B cell (primary cell): Measurements from ENCODE around the gene PAPLN.

Experiments
- EZH2 ChIP-seq: IDR thresholded peaks from 2 replicates; pipeline ENCODE4 v1.6.1; 2012; ENCODE audit warnings: borderline replicate concordance, low read depth, mild to moderate bottlenecking, moderate library complexity, low read length; ENCODE audit not compliant: insufficient read depth, poor library complexity, severe bottlenecking
- TF ChIP-seq, protein P1 (sequence below): fragments of 200-600 bp; IDR thresholded peaks from one replicate; pipeline ENCODE4 v1.8.0; 2022; ENCODE audit warnings: antibody characterized with exemption, mild to moderate bottlenecking

DNA sequence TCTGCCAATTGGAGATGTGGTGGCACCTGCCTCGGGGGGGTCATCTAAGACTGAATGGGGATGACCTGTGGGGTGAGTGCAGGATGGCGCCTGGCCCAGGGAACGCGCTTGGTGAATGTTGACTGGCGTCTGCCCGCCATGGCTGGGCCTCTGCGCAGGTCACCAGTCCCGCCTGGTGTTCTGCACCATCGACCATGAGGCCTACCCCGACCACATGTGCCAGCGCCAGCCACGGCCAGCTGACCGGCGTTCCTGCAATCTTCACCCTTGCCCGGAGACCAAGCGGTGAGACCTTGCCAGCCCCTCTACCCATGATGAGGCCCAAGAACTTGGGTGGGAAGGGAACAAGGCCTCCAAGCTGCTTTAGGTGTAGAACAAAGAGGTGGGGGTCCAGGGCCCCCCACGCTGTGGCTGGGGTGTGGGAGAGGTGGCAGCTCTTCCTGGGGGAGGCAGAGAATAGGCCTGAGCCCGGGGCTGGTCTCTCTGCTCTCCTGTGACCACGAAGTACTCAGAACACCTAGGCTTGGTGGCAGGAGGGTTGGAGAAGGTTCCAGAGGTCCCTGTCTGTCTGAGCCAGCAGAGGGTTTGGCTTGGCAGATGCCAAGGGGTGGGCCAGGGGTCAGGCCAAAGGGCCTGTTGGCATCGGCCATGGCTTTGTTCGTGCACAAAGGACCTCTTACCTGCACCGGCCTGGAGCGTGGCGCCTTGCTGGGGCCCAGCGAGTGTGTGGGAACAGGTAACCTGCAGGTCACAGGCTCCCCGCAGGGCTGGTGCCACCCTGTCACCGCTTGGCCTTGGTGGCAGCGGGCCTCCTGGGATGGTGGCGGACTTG lies 15.4 kb downstream of the PAPLN start:
- TF ChIP-seq, protein P1, sequence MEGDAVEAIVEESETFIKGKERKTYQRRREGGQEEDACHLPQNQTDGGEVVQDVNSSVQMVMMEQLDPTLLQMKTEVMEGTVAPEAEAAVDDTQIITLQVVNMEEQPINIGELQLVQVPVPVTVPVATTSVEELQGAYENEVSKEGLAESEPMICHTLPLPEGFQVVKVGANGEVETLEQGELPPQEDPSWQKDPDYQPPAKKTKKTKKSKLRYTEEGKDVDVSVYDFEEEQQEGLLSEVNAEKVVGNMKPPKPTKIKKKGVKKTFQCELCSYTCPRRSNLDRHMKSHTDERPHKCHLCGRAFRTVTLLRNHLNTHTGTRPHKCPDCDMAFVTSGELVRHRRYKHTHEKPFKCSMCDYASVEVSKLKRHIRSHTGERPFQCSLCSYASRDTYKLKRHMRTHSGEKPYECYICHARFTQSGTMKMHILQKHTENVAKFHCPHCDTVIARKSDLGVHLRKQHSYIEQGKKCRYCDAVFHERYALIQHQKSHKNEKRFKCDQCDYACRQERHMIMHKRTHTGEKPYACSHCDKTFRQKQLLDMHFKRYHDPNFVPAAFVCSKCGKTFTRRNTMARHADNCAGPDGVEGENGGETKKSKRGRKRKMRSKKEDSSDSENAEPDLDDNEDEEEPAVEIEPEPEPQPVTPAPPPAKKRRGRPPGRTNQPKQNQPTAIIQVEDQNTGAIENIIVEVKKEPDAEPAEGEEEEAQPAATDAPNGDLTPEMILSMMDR, result no peak
- TF ChIP-seq EZH2, result no peak
